HG03108 (cell line): ENCODE results near the gene SETD1A.
"Not testable (repeated sequence)": the region's sequence is repeated elsewhere in the genome, so short reads cannot be mapped to it uniquely, and the experiment has no call there.

Source experiments
- ATAC-seq: cut with Tn5 transposase; IDR thresholded peaks from one replicate; pipeline ENCODE4 v1.9.1; 2021; ENCODE audit warnings: moderate library complexity; ENCODE audit not compliant: unreplicated experiment

SETD1A gene

GRCh38 chr16:30997725-30998711 is 40.5 kb downstream of the SETD1A start:
- ATAC-seq = no peak

DNA sequence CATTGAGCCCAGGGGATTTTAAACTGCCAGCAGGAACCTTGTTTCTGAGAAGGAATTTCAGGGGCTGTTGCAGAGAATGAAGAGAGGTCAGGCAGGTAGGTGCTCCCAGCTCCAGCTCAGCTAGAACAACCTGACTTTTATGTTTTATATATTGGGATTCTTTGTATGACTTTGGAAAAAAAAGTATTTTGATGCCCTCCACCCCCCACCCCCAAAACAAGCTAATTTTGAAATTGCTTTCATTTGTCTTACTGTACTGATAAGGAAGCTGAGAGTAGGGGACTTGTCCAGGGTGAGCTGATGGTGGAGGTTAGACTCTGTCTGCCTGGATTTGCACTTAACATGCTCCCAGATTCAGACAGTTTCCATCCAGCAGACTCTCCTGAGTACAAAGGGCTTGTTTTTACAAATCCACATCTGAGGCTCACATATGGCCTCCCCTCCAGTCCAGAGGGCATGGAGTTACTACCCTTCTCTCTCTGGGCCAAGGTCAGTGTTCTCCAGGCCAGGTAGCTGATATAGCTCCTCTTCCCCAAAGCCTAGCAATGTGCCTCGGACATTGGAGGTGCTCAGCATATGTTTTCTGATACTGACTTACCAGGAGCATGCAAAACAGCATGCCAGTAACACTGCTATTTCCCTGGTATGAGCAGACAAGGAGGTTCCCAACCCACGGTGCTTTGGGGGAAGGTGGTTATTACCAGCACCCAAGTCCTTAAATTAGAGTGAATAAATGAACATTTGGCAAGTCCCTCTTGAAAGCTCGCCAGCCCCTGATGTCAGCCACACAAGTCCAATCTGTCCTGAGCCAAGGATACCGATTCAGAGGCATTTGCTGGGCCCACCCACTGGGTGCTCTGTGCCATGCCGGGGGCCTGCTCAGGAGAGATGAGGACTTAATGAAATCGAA is 41.6 kb downstream of the SETD1A start:
- ATAC-seq = no peak

DNA sequence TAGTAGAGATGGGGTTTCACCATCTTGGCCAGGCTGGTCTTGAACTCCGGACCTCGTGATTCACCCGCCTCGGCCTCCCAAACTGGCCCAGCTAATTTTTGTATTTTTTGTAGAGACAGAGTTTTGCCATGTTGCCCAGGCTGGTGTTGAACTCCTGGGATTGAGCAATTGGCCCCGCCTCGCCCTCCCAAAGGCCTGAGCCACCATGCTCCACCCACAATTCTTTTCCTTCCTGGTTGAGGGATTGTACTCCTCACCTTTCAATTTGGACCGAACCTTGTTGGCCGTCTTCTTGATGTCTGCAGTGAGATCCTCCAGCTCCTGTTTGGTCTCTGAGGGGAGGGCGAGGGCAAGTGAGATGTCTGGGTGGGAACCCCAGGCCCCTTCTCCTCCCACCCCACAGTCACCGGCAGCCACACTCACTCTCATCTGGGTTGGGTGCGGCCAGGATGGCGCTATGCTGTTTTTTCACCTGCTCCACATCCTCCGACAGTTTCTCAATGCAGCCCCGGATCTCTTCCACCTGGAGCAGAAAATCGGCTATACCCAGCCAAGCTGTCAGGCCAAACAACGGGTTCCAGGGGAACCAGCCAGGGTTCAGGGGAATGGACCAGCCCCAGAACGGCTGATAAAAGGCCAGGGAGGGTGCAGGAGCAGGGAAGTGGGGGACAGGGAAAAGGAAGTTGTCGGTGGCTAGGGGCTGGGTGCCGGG is 43.3 kb downstream of the SETD1A start:
- ATAC-seq = no peak

- ATAC-seq = no peak
Observed at GRCh38 chr16:31001507-31002249, 44.1 kb downstream of the SETD1A start.

DNA sequence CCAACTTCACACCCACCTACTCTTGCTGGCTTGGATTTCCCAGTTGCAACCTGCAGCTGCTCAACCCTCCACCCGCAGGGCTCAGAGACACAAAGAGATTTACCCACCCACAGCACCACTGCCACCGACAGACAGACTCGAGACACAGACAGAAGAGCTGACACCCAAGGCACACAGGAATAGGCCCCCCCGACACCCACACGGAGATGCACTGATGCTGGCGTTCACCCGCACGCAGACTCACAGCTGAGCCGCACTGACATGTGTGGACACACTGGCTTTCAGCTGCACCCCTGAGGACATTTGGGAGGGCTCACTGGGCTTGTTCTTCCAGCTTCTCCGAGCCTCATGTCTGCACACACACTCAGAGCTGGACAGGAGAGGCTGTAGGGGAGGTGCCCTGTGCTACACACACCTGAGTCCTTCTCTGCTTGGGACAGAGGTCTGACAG is 44.7 kb downstream of the SETD1A start:
- ATAC-seq = no peak

DNA sequence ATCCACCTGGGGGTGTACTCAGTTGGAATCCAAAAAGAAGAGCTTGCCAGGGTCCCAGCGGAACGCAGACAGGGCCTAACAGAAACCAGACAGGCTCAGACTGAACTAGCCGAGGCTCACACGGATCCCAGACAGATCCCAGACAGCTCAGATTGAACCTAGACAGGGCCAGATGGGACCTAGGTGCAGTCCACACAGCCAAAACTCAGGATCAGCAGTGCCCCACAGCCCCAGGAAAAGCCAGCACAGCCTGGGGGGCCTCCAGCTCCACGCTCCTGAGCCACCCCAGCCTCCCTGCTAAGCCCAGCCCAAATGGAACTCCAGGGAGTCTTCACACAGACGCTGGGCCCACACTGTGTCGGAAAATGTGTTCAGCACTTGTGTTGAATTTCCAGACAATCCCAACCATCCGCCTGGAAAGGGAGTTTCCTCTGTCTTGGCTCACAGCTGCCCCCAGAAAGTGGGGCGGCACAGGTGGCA is 45.3 kb downstream of the SETD1A start:
- no peak for ATAC-seq

DNA sequence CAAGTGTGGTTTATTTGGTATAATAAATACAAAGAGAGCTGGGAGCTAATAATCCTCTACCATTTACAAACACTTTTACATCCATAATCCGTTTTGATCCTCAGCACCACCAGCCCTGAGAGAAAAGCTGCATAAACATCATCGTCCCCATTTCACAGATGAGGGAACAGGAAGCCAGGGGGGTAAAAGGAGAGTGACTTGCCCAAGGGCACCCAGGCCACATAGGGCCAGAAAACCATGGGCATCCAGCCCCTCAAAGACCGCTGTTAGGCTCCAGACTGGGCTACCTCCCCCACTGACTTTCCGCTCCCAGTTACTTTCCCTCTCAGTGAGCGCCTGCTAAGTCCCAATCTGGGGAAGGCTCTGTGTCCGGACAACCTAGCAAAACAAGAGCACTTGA is 46.2 kb downstream of the SETD1A start:
- ATAC-seq = no peak

GRCh38 chr16:31004658-31005057 is 47.1 kb downstream of the SETD1A start:
- ATAC-seq = no peak

GRCh38 chr16:31005350-31006085 is 48.0 kb downstream of the SETD1A start:
- ATAC-seq = no peak

DNA sequence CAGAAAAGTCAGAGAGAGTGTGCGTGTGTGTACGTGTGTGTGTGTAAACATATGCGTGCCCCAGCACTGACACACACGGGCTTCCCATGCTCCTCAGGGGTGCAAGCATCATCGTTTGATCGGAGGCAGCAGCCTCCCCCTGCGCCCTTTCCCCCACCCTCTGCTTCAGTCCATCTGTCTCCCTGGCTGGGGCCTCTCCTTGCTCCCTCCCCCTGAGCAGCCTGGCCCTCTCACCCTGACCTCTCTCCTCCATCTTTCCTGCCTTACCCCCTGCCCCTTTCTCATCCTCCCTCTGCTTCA is 48.5 kb downstream of the SETD1A start:
- ATAC-seq = no peak

DNA sequence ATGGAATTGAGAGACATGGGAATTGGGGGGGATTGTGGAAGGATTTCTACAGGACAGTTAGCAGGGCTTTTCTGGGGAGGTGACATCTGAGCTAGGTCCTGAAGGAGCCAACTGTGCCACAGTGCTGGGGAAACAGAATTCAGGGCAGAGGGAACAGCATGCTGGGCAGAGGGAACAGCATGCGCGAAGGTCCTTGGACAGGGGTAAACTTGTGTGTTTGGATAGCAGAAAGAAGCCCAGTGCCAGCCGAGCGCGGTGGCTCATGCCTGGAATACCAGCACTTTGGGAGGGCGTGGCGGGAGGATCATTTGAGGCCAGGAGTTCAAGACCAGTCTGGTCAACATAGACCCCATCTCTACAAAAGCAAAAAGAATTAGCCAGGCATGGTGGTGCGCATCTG is 49.0 kb downstream of the SETD1A start:
- ATAC-seq = no peak

DNA sequence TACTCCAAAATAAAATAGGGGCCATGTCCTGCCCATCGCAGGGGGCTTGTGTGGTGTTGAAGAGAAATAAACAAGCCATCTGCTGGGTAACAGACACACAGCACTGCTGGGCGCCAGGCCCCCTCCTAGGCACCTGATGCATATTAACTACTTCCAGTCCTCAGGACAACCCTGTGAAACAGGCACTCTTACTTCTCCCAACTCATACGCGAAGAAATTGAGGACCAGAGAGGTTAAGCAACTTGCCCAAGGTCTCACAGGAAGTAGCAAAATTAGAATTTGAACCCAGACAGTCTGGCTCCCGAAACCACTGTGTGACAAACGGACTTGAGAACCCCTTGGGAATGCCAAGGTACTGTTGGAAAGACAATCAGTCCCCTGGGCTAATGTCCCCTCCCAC is 50.1 kb downstream of the SETD1A start:
- no peak for ATAC-seq

DNA sequence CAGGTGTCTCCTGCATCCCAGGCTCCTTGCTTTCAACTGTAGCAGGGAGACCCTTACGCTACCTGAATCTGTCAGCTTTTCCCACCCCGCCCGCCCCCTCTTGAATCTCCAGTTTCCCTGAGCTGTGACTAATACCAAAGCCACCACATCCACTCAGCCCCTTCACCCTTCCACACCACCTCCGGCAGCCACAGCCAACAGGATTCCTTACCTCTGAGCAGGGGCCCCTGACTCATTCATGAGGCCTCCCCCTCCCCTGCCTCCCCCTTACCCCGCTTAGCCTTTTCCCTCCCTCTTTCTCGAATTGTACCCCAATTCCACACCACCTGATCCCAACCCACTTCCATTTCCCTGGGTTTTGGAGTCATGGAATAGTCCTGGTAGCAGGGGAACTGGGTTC is 50.6 kb downstream of the SETD1A start:
- ATAC-seq = no peak

DNA sequence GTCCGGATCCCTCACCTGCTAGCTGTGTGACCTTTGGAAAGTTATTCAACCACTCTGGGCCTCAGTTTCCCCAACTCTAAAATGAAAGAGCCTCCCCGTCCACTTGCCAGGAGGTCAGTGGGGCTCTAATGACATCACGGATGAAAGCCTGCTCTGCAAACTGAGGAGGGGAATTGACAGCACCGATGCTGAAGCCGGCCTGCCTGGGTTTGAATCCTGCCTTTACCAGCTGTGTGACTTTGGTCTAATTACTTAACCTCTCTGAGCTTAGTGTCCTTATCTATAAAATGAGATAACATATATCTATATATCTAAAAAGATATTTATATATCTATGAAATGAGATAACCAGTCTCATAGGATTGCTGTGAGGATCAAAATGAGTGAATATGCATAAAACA is 51.0 kb downstream of the SETD1A start:
- ATAC-seq = no peak

GRCh38 chr16:31009120-31009519 is 51.6 kb downstream of the SETD1A start:
- no peak for ATAC-seq

DNA sequence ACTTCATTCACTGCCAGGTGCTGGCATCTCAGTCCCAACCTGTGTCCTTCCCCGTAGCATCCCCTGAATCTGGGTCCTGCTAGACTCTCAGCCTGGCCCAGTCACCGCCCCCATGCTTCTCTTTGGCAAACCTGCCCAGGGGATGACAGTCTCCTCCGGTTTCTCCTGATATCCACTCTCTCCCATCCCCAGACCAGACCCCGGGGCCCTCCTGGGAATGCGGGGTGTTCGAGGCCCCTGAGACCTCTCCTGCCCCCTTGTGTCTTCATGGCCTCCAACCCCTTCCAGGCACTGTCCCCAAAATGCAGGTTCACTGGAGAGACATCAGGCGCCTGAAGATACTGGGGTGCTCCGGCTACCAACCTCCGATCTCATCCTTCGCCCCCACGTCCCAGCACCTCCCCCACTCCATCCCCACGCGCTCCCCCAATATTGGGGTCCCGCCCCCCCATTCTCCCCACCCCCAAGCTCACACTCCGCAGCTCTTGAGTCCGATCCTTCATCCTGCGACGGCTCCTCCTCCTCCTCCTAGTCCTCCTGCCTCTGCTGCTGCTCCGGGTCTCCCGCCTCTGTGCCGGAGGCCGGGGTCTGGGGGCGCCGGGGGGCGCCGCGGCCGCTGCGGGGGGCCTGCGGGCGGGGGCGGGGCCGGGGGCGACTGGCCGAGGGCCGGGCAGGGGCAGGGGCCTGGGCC is 52.5 kb downstream of the SETD1A start:
- no peak for ATAC-seq

- ATAC-seq = no peak
Observed at GRCh38 chr16:31010585-31011325, 53.2 kb downstream of the SETD1A start, which contains the start of gene STX1B. STX1B (minus strand) TSS chr16:31010638; CDS start chr16:31010396, 242 bp downstream.

GRCh38 chr16:31011815-31012214 is 54.3 kb downstream of the SETD1A start:
- not testable (repeated sequence) for ATAC-seq
